GM18526 (cell line): ENCODE data around the gene ST7.

Source experiments
- POLR2A ChIP-seq: IDR thresholded peaks from 3 replicates; pipeline ENCODE4 v1.6.1; 2011; ENCODE audit not compliant: insufficient read length; ENCODE audit errors: extremely low read depth

The ST7 gene

GRCh38 chr7:117271566-117271965 is 318.3 kb downstream of the ST7 start:
- TF ChIP-seq POLR2A = no peak

GRCh38 chr7:117272017-117272759 is 318.9 kb downstream of the ST7 start:
- TF ChIP-seq POLR2A = no peak

GRCh38 chr7:117273325-117273724 is 320.0 kb downstream of the ST7 start:
- TF ChIP-seq POLR2A = no peak

- no peak for TF ChIP-seq POLR2A
Measured at GRCh38 chr7:117273814-117274225, 320.5 kb downstream of the ST7 start.

GRCh38 chr7:117274951-117275350 is 321.6 kb downstream of the ST7 start:
- no peak for TF ChIP-seq POLR2A

- no peak for TF ChIP-seq POLR2A
Measured at GRCh38 chr7:117277576-117277975, 324.3 kb downstream of the ST7 start.

- TF ChIP-seq POLR2A = no peak
Measured at GRCh38 chr7:117278040-117278439, 324.7 kb downstream of the ST7 start.

GRCh38 chr7:117279203-117279602 is 325.9 kb downstream of the ST7 start:
- TF ChIP-seq POLR2A = no peak
